CD14-positive monocyte (primary cell): ENCODE data around the gene SYNE2. TPM values are rescaled to one million over a fixed set of nuclear protein-coding genes. Genes with fewer than 3 reads are reported as not detected.

ENCODE experiments used
- DNase-seq, 3 donors: peaks; one replicate each; pipeline ENCODE4 v3.0.0-alpha.2; 2011 to 2022
- H2AFZ ChIP-seq: 2 replicates; pipeline ENCODE4 v1.6.0; 2012; ENCODE audit warnings: mild to moderate bottlenecking, low read depth, low read length, inconsistent platforms; ENCODE audit not compliant: insufficient read depth, poor library complexity, severe bottlenecking
- H3K27ac ChIP-seq, 2 donors: 1 replicate in 1 of 2; 2 replicates in 1 of 2; pipeline ENCODE4 v1.5.1; 2012 to 2013; ENCODE audit warnings: low read length in 2 of 2, control low read depth in 1 of 2, inconsistent platforms in 1 of 2, low read depth in 1 of 2, mild to moderate bottlenecking in 1 of 2
- H3K27me3 ChIP-seq, 2 donors: one replicate each; pipeline versions ENCODE4 v1.6.0 to v1.6.1; 2011 to 2013; ENCODE audit warnings: low read length in 2 of 2; ENCODE audit not compliant: control insufficient read depth in 2 of 2, insufficient read depth in 2 of 2
- H3K36me3 ChIP-seq, 2 donors: replicated peaks in 1 of 2; 1 replicate in 1 of 2; 2 replicates in 1 of 2; pipeline versions ENCODE4 v1.5.1 to v1.6.1; 2012 to 2013; ENCODE audit warnings: low read length in 2 of 2, control low read depth in 1 of 2, inconsistent platforms in 1 of 2, mild to moderate bottlenecking in 1 of 2; ENCODE audit not compliant: insufficient read depth in 2 of 2, control insufficient read depth in 1 of 2
- H3K4me1 ChIP-seq, 2 donors: 1 replicate in 1 of 2; 2 replicates in 1 of 2; pipeline versions ENCODE4 v1.5.1 to v1.6.1; 2012 to 2013; ENCODE audit warnings: low read length in 2 of 2, control low read depth in 1 of 2, inconsistent platforms in 1 of 2, mild to moderate bottlenecking in 1 of 2, moderate library complexity in 1 of 2; ENCODE audit not compliant: insufficient read depth in 2 of 2, control insufficient read depth in 1 of 2
- H3K4me2 ChIP-seq: replicated peaks from 2 replicates; pipeline ENCODE3; 2012; ENCODE audit warnings: low read length, moderate library complexity, mild to moderate bottlenecking; ENCODE audit not compliant: poor library complexity, severe bottlenecking; ENCODE audit errors: extremely low read depth
- H3K4me3 ChIP-seq, 3 experiments: fragments of 200-600 bp in 1 of 3; sonication (generic) in 1 of 3; replicated peaks in 1 of 3; 1 replicate in 2 of 3; 2 replicates in 1 of 3; pipeline ENCODE4 v1.5.1; 2011 to 2013; ENCODE audit warnings: low read length in 3 of 3, mild to moderate bottlenecking in 3 of 3, control low read depth in 2 of 3, low read depth in 2 of 3, inconsistent platforms in 1 of 3, moderate library complexity in 1 of 3
- H3K79me2 ChIP-seq: 2 replicates; pipeline ENCODE4 v1.6.0; 2012; ENCODE audit warnings: mild to moderate bottlenecking, control low read depth, inconsistent platforms, low read length, moderate library complexity; ENCODE audit not compliant: insufficient read depth
- H3K9ac ChIP-seq: 2 replicates; pipeline ENCODE4 v1.6.0; 2017; ENCODE audit warnings: low read length, mild to moderate bottlenecking; ENCODE audit not compliant: insufficient read depth, poor library complexity, severe bottlenecking
- H3K9me3 ChIP-seq, 2 donors: replicated peaks in 1 of 2; 1 replicate in 1 of 2; 2 replicates in 1 of 2; pipeline versions ENCODE4 v1.5.1 to v1.6.1; 2012 to 2013; ENCODE audit warnings: low read length in 2 of 2, control low read depth in 1 of 2; ENCODE audit not compliant: control insufficient read depth in 1 of 2, insufficient read depth in 1 of 2
- H4K20me1 ChIP-seq: 2 replicates; pipeline ENCODE4 v1.6.0; 2012; ENCODE audit warnings: mild to moderate bottlenecking, low read length, control low read depth, moderate library complexity; ENCODE audit not compliant: insufficient read depth
- H3K27ac Mint-ChIP-seq, 7 donors: one replicate each; pipeline ENCODE4 v1.8.0; 2020; ENCODE audit warnings: mild to moderate bottlenecking in 7 of 7, mixed read lengths in 7 of 7, moderate library complexity in 6 of 7, inconsistent platforms in 2 of 7
- H3K27me3 Mint-ChIP-seq, 3 donors: one replicate each; pipeline ENCODE4 v1.8.0; 2021 to 2022; ENCODE audit warnings: low read depth in 3 of 3, mild to moderate bottlenecking in 3 of 3, mixed read lengths in 3 of 3, moderate library complexity in 3 of 3, inconsistent platforms in 1 of 3
- H3K36me3 Mint-ChIP-seq, 2 donors: one replicate each; pipeline ENCODE4 v1.8.0; 2020; ENCODE audit warnings: mixed read lengths in 2 of 2, inconsistent platforms in 1 of 2, mild to moderate bottlenecking in 1 of 2
- H3K4me1 Mint-ChIP-seq: one replicate; pipeline ENCODE4 v1.8.0; 2020; ENCODE audit warnings: mild to moderate bottlenecking, mixed read lengths
- H3K4me3 Mint-ChIP-seq, 2 donors: one replicate each; pipeline ENCODE4 v1.8.0; 2020; ENCODE audit warnings: mild to moderate bottlenecking in 2 of 2, mixed read lengths in 2 of 2, moderate library complexity in 1 of 2
- H3K9me3 Mint-ChIP-seq, 7 donors: one replicate each; pipeline ENCODE4 v1.8.0; 2020 to 2022; ENCODE audit warnings: mixed read lengths in 7 of 7, mild to moderate bottlenecking in 6 of 7, moderate library complexity in 6 of 7, inconsistent platforms in 2 of 7
- WGBS: methylation state at CpG from one replicate; pipeline ENCODE4 v1.1.5; 2013; ENCODE audit warnings: missing lambda C conversion rate; ENCODE audit not compliant: insufficient coverage; 5-methylcytosine and 5-hydroxymethylcytosine counted together
- intact Hi-C, 2 donors: fragments of 100-400 bp; cut with micrococcal nuclease; formaldehyde crosslinking; loops; one replicate each; pipeline versions ENCODE4 v1.15.0 to v1.15.1; 2023
- polyA plus RNA-seq, 3 donors: library from polyadenylated mRNA; depleted of rRNA in 1 of 3; unstranded in 2 of 3; stranded (reverse) in 1 of 3; fragments of 300-500 nt in 2 of 3; fragments of >200 nt in 1 of 3; fragmentation: Illumina TruSeq in 2 of 3; gene quantifications; 1 replicate in 2 of 3; 2 replicates in 1 of 3; pipeline ENCODE4 v1.2.3, GENCODE V29; 2012 to 2021
- TF ChIP-seq, protein P1 (sequence below): fragments of 200-600 bp; IDR thresholded peaks from one replicate; pipeline ENCODE4 v1.8.0; 2022; ENCODE audit warnings: antibody characterized with exemption, mild to moderate bottlenecking

Gene SYNE2
- polyA plus RNA-seq, 3 donors: 0.06 to 0.46 (median 0.44) TPM

DNA sequence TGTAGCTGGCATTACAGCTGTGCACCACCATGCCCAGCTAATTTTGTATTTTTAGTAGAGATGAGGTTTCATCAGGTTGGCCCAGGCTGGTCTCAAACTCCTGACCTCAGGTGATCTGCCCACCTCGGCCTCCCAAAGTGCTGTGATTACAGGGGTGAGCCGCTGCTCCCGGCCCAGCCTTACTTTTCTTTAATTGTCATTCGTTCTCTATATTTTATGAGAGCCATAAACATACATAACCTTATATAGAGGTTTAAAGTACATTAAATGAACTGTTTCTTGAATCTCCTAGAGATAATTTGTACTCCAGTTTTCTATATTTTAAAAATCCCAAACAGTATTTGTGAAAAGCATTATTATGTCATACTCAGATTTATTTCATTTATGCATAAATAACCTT is 98.6 kb downstream of the SYNE2 start:
- Mint-ChIP-seq H3K4me3 (no peak overlapping the region), H3K27ac (no peak overlapping the region), H3K9me3 (no peaks in the 10 kb centered on the region), H3K36me3 (no peaks in the 10 kb centered on the region), H3K27me3 (peaks cover 3 to 8% (median 4%) of the 10 kb centered on the region in 3 donors), H3K4me1 (no peaks in the 10 kb centered on the region)
- Histone ChIP-seq H3K4me3 (no peak overlapping the region), H3K9ac (no peak overlapping the region), H3K27me3 (peaks cover 0 to 3% of the 10 kb centered on the region in 2 donors), H3K4me1 (no peaks in the 10 kb centered on the region), H3K4me2 (no peak overlapping the region), H3K27ac (no peak overlapping the region), H3K36me3 (no peaks in the 10 kb centered on the region), H3K9me3 (no peaks in the 10 kb centered on the region), H2AFZ (no peak overlapping the region), H4K20me1 (no peaks in the 10 kb centered on the region), H3K79me2 (no peaks in the 10 kb centered on the region)
- DNase-seq: no peak
- 20% methylated on average over 1 of the region's 4 CpGs for WGBS
- TF ChIP-seq, protein P1, sequence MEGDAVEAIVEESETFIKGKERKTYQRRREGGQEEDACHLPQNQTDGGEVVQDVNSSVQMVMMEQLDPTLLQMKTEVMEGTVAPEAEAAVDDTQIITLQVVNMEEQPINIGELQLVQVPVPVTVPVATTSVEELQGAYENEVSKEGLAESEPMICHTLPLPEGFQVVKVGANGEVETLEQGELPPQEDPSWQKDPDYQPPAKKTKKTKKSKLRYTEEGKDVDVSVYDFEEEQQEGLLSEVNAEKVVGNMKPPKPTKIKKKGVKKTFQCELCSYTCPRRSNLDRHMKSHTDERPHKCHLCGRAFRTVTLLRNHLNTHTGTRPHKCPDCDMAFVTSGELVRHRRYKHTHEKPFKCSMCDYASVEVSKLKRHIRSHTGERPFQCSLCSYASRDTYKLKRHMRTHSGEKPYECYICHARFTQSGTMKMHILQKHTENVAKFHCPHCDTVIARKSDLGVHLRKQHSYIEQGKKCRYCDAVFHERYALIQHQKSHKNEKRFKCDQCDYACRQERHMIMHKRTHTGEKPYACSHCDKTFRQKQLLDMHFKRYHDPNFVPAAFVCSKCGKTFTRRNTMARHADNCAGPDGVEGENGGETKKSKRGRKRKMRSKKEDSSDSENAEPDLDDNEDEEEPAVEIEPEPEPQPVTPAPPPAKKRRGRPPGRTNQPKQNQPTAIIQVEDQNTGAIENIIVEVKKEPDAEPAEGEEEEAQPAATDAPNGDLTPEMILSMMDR: no peak
- intact Hi-C loops: no loop called here

DNA sequence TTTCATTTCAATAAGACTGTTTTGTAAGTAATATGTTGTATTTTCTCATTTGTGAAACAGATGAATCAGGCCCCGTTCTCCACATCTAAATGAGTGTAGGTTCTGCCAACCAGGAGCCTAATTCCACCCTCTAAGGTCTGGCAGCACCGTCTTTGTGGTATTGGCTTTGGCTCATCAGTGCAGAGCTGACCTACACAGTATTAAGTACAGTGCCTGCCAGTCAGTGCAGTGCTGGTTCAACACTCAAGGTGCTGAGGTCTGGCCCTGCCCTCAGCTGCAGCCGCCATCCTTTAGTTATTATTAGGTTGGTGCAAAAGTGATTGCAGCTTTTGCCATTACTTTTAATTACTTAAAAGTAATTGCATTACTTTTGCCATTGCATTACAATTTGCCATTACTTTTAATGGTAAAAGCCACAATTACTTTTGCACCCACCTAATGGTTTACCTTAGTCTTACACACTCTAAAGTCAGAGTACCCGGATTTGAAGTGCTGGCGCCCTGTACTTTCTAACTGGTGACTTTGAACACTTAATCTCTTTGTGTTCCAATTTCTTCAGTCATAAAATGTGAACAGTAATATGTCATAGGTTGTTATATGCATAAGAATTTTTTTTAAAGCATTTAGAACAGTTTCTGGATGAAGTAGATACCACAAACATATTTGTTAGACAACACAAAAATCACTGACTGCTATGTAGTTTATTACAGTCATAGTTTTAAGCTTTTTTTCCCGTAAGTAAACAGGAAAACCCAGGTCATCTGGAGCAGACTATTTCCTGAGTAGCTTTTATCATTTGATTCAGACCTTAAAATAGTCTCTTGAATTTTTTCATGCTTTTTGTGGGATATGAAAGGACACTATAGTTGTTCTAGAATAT is 99.5 kb downstream of the SYNE2 start:
- Mint-ChIP-seq H3K4me1 (no peaks in the 10 kb centered on the region), H3K4me3 (no peak overlapping the region), H3K27me3 (peaks cover 4 to 8% (median 6%) of the 10 kb centered on the region in 3 donors), H3K27ac (no peak overlapping the region), H3K36me3 (no peaks in the 10 kb centered on the region), H3K9me3 (no peaks in the 10 kb centered on the region)
- Histone ChIP-seq H3K36me3 (no peaks in the 10 kb centered on the region), H4K20me1 (no peaks in the 10 kb centered on the region), H3K4me3 (no peak overlapping the region), H3K9me3 (no peaks in the 10 kb centered on the region), H3K27me3 (peaks cover 0 to 3% of the 10 kb centered on the region in 2 donors), H3K4me1 (no peaks in the 10 kb centered on the region), H3K27ac (no peak overlapping the region), H3K4me2 (no peak overlapping the region), H3K9ac (no peak overlapping the region), H2AFZ (no peak overlapping the region), H3K79me2 (no peaks in the 10 kb centered on the region)
- intact Hi-C loops: no loop called here
- TF ChIP-seq, protein P1: no peak
- 78% methylated on average over 1 of the region's 6 CpGs for WGBS
- DNase-seq: no peak
